GM12878 (cell line): ENCODE results near the gene PSIP1. TPM values are rescaled to one million over a fixed set of nuclear protein-coding genes. Genes with fewer than 3 reads are reported as not detected.

ENCODE experiments used
- BCL11A ChIP-seq: IDR thresholded peaks from 2 replicates; pipeline ENCODE4 v1.6.1; 2011; ENCODE audit warnings: low read depth, low read length
- CBFB ChIP-seq: IDR thresholded peaks from 2 replicates; pipeline ENCODE4 v1.6.1; 2016; ENCODE audit warnings: antibody characterized with exemption, low read depth
- CBX5 ChIP-seq: sonication (generic); IDR thresholded peaks from 2 replicates; pipeline ENCODE4 v1.6.1; 2016; ENCODE audit warnings: low read depth, moderate library complexity, mild to moderate bottlenecking, inconsistent platforms
- CEBPB ChIP-seq, 2 experiments: fragments of 150-350 bp in 1 of 2; IDR thresholded peaks; 2 replicates each; pipeline ENCODE4 v1.6.1; 2012 to 2014; ENCODE audit warnings: low read depth in 2 of 2, low read length in 2 of 2, borderline replicate concordance in 1 of 2, inconsistent platforms in 1 of 2
- CHD2 ChIP-seq: IDR thresholded peaks from 2 replicates; pipeline ENCODE4 v1.6.1; 2011; ENCODE audit warnings: low read depth, low read length, improper control_type of control experiment, borderline replicate concordance
- ETV6 ChIP-seq, 2 experiments: fragments of 450-650 bp in 1 of 2; IDR thresholded peaks in 1 of 2; conservative IDR thresholded peaks in 1 of 2; 2 replicates each; pipeline ENCODE4 v1.6.1; 2014; ENCODE audit warnings: antibody characterized with exemption in 1 of 2, borderline replicate concordance in 1 of 2, low read depth in 1 of 2, mild to moderate bottlenecking in 1 of 2, moderate library complexity in 1 of 2
- HDGF ChIP-seq: fragments of 450-650 bp; IDR thresholded peaks from 2 replicates; pipeline ENCODE4 v1.6.1; 2016; ENCODE audit warnings: antibody characterized with exemption
- KDM1A ChIP-seq: fragments of 200-600 bp; sonication (generic); IDR thresholded peaks from 2 replicates; pipeline ENCODE4 v1.6.1; 2016; ENCODE audit warnings: borderline replicate concordance
- MXI1 ChIP-seq: fragments of 150-350 bp; IDR thresholded peaks from 2 replicates; pipeline ENCODE4 v1.6.1; 2011; ENCODE audit warnings: low read depth, mild to moderate bottlenecking, inconsistent platforms, low read length, improper control_type of control experiment
- NBN ChIP-seq: fragments of 450-650 bp; IDR thresholded peaks from 2 replicates; pipeline ENCODE4 v1.6.1; 2016
- PML ChIP-seq: IDR thresholded peaks from 2 replicates; pipeline ENCODE4 v1.6.1; 2012; ENCODE audit warnings: low read length, inconsistent platforms
- POLR2AphosphoS2 ChIP-seq: IDR thresholded peaks from 2 replicates; pipeline ENCODE4 v1.6.1; 2011; ENCODE audit warnings: low read depth, mild to moderate bottlenecking, low read length, improper control_type of control experiment, moderate library complexity
- SREBF2 ChIP-seq: IDR thresholded peaks from 2 replicates; pipeline ENCODE4 v1.6.1; 2012; ENCODE audit warnings: mild to moderate bottlenecking, low read length
- ZNF687 ChIP-seq: fragments of 450-650 bp; IDR thresholded peaks from 2 replicates; pipeline ENCODE4 v1.6.1; 2017; ENCODE audit warnings: mild to moderate bottlenecking, moderate library complexity
- polyA plus RNA-seq, 11 experiments: library from polyadenylated mRNA; depleted of rRNA in 4 of 11; unstranded in 6 of 11; stranded (reverse) in 5 of 11; fragments of >200 nt; fragmentation: Nextera tagmentation in 4 of 11; fragmentation: Illumina TruSeq in 1 of 11; extraction: Ambion mirVana in 4 of 11; extraction: Trizol in 1 of 11; gene quantifications; 1 replicate in 1 of 11; 2 replicates in 10 of 11; pipeline versions ENCODE4 v1.2.1 to v1.2.3, GENCODE V29; 2011 to 2016; ENCODE audit warnings: inconsistent platforms in 2 of 11, missing spikeins in 2 of 11, low read depth in 1 of 11
- total RNA-seq, 4 experiments: library from RNA; depleted of rRNA in 3 of 4; stranded (reverse); fragments of >200 nt in 3 of 4; fragmentation: Illumina TruSeq in 1 of 4; extraction: Trizol in 1 of 4; gene quantifications; 2 replicates each; pipeline versions ENCODE4 v1.2.1 to v1.2.3, GENCODE V29; 2013 to 2021
- TF ChIP-seq, protein P1 (sequence below): fragments of 450-650 bp; IDR thresholded peaks from 2 replicates; pipeline ENCODE4 v1.6.1; 2017; ENCODE audit warnings: borderline replicate concordance
- TF ChIP-seq, protein P2 (sequence below): fragments of 450-650 bp; IDR thresholded peaks from 2 replicates; pipeline ENCODE4 v1.6.1; 2017; ENCODE audit warnings: antibody characterized with exemption, mild to moderate bottlenecking, moderate library complexity
- TF ChIP-seq, protein P3 (sequence below): fragments of 450-650 bp; IDR thresholded peaks from 2 replicates; pipeline ENCODE4 v1.6.1; 2016; ENCODE audit warnings: mild to moderate bottlenecking
- TF ChIP-seq, protein P4 (sequence below): IDR thresholded peaks from 2 replicates; pipeline ENCODE4 v1.6.1; 2011; ENCODE audit warnings: low read depth, low read length, improper control_type of control experiment, borderline replicate concordance

PSIP1 gene
- total and polyA plus RNA-seq, 10 of the 15 experiments (the other 5 are each of a cell fraction or from before 2014, with no cell fraction given), result 75.5 to 299 (median 173) TPM

- peak; percentile 72 for TF ChIP-seq ZNF687
- peak; percentile 86 for TF ChIP-seq HDGF
- peak; percentile 100 for TF ChIP-seq CBFB
- TF ChIP-seq CEBPB (IDR thresholded peaks at IDR 0.05; ENCODE audit: borderline replicate concordance in 1 of 2, low read depth in 2 of 2, low read length in 2 of 2), result no peak
- peak; percentile 90 for TF ChIP-seq CBX5
- TF ChIP-seq CHD2, result peak; percentile 11
- TF ChIP-seq MXI1, result peak; percentile 51; the same call in 1 of the 2 replicates
- TF ChIP-seq BCL11A, result 0 out of 2 replicates have a peak, but pooled peaks have one; percentile 30
- TF ChIP-seq, protein P1, sequence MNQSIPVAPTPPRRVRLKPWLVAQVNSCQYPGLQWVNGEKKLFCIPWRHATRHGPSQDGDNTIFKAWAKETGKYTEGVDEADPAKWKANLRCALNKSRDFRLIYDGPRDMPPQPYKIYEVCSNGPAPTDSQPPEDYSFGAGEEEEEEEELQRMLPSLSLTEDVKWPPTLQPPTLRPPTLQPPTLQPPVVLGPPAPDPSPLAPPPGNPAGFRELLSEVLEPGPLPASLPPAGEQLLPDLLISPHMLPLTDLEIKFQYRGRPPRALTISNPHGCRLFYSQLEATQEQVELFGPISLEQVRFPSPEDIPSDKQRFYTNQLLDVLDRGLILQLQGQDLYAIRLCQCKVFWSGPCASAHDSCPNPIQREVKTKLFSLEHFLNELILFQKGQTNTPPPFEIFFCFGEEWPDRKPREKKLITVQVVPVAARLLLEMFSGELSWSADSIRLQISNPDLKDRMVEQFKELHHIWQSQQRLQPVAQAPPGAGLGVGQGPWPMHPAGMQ, result peak; percentile 0; the same call in 1 of the 2 replicates
- TF ChIP-seq, protein P2, sequence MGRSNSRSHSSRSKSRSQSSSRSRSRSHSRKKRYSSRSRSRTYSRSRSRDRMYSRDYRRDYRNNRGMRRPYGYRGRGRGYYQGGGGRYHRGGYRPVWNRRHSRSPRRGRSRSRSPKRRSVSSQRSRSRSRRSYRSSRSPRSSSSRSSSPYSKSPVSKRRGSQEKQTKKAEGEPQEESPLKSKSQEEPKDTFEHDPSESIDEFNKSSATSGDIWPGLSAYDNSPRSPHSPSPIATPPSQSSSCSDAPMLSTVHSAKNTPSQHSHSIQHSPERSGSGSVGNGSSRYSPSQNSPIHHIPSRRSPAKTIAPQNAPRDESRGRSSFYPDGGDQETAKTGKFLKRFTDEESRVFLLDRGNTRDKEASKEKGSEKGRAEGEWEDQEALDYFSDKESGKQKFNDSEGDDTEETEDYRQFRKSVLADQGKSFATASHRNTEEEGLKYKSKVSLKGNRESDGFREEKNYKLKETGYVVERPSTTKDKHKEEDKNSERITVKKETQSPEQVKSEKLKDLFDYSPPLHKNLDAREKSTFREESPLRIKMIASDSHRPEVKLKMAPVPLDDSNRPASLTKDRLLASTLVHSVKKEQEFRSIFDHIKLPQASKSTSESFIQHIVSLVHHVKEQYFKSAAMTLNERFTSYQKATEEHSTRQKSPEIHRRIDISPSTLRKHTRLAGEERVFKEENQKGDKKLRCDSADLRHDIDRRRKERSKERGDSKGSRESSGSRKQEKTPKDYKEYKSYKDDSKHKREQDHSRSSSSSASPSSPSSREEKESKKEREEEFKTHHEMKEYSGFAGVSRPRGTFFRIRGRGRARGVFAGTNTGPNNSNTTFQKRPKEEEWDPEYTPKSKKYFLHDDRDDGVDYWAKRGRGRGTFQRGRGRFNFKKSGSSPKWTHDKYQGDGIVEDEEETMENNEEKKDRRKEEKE, result peak; percentile 99
- TF ChIP-seq POLR2AphosphoS2, result peak; percentile 89; the same call in 1 of the 2 replicates
- TF ChIP-seq NBN, result peak; percentile 99
- no peak for TF ChIP-seq SREBF2
- TF ChIP-seq, protein P3, sequence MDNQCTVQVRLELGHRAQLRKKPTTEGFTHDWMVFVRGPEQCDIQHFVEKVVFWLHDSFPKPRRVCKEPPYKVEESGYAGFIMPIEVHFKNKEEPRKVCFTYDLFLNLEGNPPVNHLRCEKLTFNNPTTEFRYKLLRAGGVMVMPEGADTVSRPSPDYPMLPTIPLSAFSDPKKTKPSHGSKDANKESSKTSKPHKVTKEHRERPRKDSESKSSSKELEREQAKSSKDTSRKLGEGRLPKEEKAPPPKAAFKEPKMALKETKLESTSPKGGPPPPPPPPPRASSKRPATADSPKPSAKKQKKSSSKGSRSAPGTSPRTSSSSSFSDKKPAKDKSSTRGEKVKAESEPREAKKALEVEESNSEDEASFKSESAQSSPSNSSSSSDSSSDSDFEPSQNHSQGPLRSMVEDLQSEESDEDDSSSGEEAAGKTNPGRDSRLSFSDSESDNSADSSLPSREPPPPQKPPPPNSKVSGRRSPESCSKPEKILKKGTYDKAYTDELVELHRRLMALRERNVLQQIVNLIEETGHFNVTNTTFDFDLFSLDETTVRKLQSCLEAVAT, result peak; percentile 100
- peak; percentile 76; the same call in 1 of the 2 replicates for TF ChIP-seq PML
- TF ChIP-seq ETV6 (conservative IDR thresholded peaks at IDR 0.05 in 1 of 2, IDR thresholded peaks at IDR 0.05 in 1 of 2; ENCODE audit: borderline replicate concordance in 1 of 2, low read depth in 1 of 2), result no peak; a peak in 1 of 4 replicates
- TF ChIP-seq KDM1A, result no peak
- TF ChIP-seq, protein P4, sequence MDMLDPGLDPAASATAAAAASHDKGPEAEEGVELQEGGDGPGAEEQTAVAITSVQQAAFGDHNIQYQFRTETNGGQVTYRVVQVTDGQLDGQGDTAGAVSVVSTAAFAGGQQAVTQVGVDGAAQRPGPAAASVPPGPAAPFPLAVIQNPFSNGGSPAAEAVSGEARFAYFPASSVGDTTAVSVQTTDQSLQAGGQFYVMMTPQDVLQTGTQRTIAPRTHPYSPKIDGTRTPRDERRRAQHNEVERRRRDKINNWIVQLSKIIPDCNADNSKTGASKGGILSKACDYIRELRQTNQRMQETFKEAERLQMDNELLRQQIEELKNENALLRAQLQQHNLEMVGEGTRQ, result no peak
Measured at GRCh38 chr9:15510789-15511575, at the start of gene PSIP1 (continued).
